HFFc6 (cell line): ENCODE measurements around the gene LYPD6. TPM values are rescaled to one million over a fixed set of nuclear protein-coding genes. Genes with fewer than 3 reads are reported as not detected.

Experiments
- DNase-seq: peaks from one replicate; pipeline ENCODE4 v3.0.0-alpha.2; 2018
- H3K27ac Mint-ChIP-seq: 2 replicates; pipeline ENCODE4 v1.8.0; 2020; ENCODE audit warnings: mild to moderate bottlenecking, mixed read lengths
- H3K27me3 Mint-ChIP-seq: 2 replicates; pipeline ENCODE4 v1.8.0; 2021; ENCODE audit warnings: mild to moderate bottlenecking, moderate library complexity, mixed read lengths; ENCODE audit not compliant: insufficient read depth
- H3K36me3 Mint-ChIP-seq: 2 replicates; pipeline ENCODE4 v1.8.0; 2021; ENCODE audit warnings: low read depth, mixed read lengths
- H3K4me1 Mint-ChIP-seq: 2 replicates; pipeline ENCODE4 v1.8.0; 2020; ENCODE audit warnings: low read depth, mixed read lengths
- H3K4me3 Mint-ChIP-seq: 2 replicates; pipeline ENCODE4 v1.8.0; 2020; ENCODE audit warnings: mild to moderate bottlenecking, moderate library complexity, mixed read lengths
- H3K9me3 Mint-ChIP-seq: 2 replicates; pipeline ENCODE4 v1.8.0; 2020; ENCODE audit warnings: mild to moderate bottlenecking, mixed read lengths
- total RNA-seq, 6 experiments: library from RNA; stranded (reverse); fragmentation: NEBNext Ultra II Directional; extraction: Animal tissue kit (Norgen Biotek cat#: 25700); gene quantifications; 2 replicates in 1 of 6; 3 replicates in 5 of 6; pipeline ENCODE4 v1.2.3, GENCODE V29; 2021
- TF ChIP-seq, protein P1 (sequence below): fragments of 200-600 bp; sonication (generic); IDR thresholded peaks from 2 replicates; pipeline ENCODE4 v1.5.0; 2021; ENCODE audit warnings: antibody characterized with exemption, mild to moderate bottlenecking

LYPD6 gene
- total RNA-seq, 6 experiments from 2014 or later, result 16.7 to 29.4 (median 22.4) TPM

DNA sequence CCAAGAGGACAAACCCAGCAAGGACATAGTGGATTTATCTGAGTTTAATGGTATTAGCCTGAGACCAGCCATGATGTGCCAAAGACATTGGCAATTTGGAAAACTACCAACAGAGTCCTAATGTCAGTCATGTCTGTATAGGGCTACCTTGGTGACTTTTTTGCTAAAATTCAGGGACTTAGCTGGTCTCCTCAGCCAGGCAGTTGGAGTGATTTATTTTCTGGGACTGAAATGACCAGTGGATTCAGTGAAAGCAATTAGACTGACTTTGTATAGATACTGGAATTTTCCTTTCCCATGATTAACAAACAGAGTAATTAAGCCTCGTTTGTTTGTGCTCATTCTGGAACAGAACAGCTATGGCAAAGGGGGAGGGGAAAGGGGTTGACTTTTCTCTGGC is 55.0 kb downstream of the LYPD6 start:
- Mint-ChIP-seq H3K36me3 (0 out of 2 replicates have a peak, but pooled peaks cover 5% of the 10 kb centered on the region), H3K4me3 (no peak overlapping the region), H3K4me1 (peaks cover 67% of the 10 kb centered on the region), H3K27me3 (peaks cover 2% of the 10 kb centered on the region; the same call in 1 of the 2 replicates), H3K27ac (no peak overlapping the region), H3K9me3 (no peaks in the 10 kb centered on the region)
- DNase-seq, result no peak
- TF ChIP-seq, protein P1, sequence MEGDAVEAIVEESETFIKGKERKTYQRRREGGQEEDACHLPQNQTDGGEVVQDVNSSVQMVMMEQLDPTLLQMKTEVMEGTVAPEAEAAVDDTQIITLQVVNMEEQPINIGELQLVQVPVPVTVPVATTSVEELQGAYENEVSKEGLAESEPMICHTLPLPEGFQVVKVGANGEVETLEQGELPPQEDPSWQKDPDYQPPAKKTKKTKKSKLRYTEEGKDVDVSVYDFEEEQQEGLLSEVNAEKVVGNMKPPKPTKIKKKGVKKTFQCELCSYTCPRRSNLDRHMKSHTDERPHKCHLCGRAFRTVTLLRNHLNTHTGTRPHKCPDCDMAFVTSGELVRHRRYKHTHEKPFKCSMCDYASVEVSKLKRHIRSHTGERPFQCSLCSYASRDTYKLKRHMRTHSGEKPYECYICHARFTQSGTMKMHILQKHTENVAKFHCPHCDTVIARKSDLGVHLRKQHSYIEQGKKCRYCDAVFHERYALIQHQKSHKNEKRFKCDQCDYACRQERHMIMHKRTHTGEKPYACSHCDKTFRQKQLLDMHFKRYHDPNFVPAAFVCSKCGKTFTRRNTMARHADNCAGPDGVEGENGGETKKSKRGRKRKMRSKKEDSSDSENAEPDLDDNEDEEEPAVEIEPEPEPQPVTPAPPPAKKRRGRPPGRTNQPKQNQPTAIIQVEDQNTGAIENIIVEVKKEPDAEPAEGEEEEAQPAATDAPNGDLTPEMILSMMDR, result no peak

GRCh38 chr2:149387411-149387810 is 57.0 kb downstream of the LYPD6 start:
- Mint-ChIP-seq H3K27ac (peak overlapping the region; percentile 42), H3K27me3 (peaks cover 2% of the 10 kb centered on the region; the same call in 1 of the 2 replicates), H3K4me1 (peaks cover 73% of the 10 kb centered on the region), H3K4me3 (no peak overlapping the region), H3K36me3 (peaks cover 16% of the 10 kb centered on the region; the same call in 1 of the 2 replicates), H3K9me3 (no peaks in the 10 kb centered on the region)
- TF ChIP-seq, protein P1, result no peak
- DNase-seq, result no peak

- DNase-seq, result no peak
- no peak overlapping the region; the same call in 1 of the 2 replicates for H3K4me3 Mint-ChIP-seq
- TF ChIP-seq, protein P1, result peak; percentile 51
- H3K27me3 Mint-ChIP-seq, result peaks cover 1% of the 10 kb centered on the region; the same call in 1 of the 2 replicates
- H3K9me3 Mint-ChIP-seq, result no peaks in the 10 kb centered on the region
- H3K4me1 Mint-ChIP-seq, result peaks cover 71% of the 10 kb centered on the region
- H3K36me3 Mint-ChIP-seq, result peaks cover 17% of the 10 kb centered on the region; the same call in 1 of the 2 replicates
- H3K27ac Mint-ChIP-seq, result peak overlapping the region; percentile 32
Measured at GRCh38 chr2:149388120-149388816, 57.9 kb downstream of the LYPD6 start.

GRCh38 chr2:149389506-149390167 is 59.2 kb downstream of the LYPD6 start:
- H3K36me3 Mint-ChIP-seq, result peaks cover 18% of the 10 kb centered on the region; the same call in 1 of the 2 replicates
- H3K4me3 Mint-ChIP-seq, result peak overlapping the region; percentile 32; the same call in 1 of the 2 replicates
- peak overlapping the region; percentile 32 for H3K27ac Mint-ChIP-seq
- no peaks in the 10 kb centered on the region for H3K9me3 Mint-ChIP-seq
- DNase-seq, result no peak
- TF ChIP-seq, protein P1, result no peak
- H3K27me3 Mint-ChIP-seq, result no peaks in the 10 kb centered on the region; the same call in 1 of the 2 replicates
- peaks cover 77% of the 10 kb centered on the region for H3K4me1 Mint-ChIP-seq

DNA sequence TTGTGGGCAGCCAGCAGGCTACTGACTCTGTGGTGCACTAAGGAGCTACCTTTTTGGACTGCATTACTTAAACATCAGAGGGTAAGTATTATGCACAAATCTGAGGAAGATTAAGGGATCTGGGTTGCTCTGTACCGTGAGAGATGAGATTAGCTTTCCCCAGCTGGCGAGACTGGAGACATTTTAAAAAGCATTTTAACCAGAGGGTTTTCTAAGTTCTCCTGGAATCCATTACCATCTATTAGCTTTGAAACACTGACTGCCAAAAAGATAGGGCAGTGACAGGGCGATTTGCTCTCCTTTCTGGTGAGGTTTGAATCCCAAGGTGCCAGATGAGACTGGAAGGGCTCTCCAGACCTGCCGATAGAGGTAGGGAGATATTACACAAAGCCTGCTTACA is 63.2 kb downstream of the LYPD6 start:
- H3K4me1 Mint-ChIP-seq, result peaks cover 70% of the 10 kb centered on the region
- TF ChIP-seq, protein P1, result no peak
- peaks cover 19% of the 10 kb centered on the region; the same call in 1 of the 2 replicates for H3K36me3 Mint-ChIP-seq
- no peak overlapping the region for H3K4me3 Mint-ChIP-seq
- DNase-seq, result no peak
- peaks cover 3% of the 10 kb centered on the region; the same call in 1 of the 2 replicates for H3K27me3 Mint-ChIP-seq
- H3K9me3 Mint-ChIP-seq, result no peaks in the 10 kb centered on the region
- peak overlapping the region; percentile 15; the same call in 1 of the 2 replicates for H3K27ac Mint-ChIP-seq
